Right renal cortex interstitium (tissue), 3 donors: ENCODE measurements around the gene GPER1. TPM values are rescaled to one million over a fixed set of nuclear protein-coding genes. Genes with fewer than 3 reads are reported as not detected.
"Not testable (repeated sequence)": the region's sequence is repeated elsewhere in the genome, so short reads cannot be mapped to it uniquely, and the experiment has no call there.

Experiments used
- DNase-seq, 3 donors: peaks; one replicate each; pipeline ENCODE4 v3.0.0-alpha.2; 2013; ENCODE audit warnings: low read depth in 3 of 3, low spot score in 2 of 3
- polyA plus RNA-seq, 3 donors: library from polyadenylated mRNA; unstranded; fragments of 120-200 nt; gene quantifications; one replicate each; pipeline ENCODE4 v1.2.1, GENCODE V29; 2013; ENCODE audit not compliant: insufficient read length in 3 of 3

The GPER1 gene
- polyA plus RNA-seq, 3 donors: 5.4 to 5.9 (median 5.5) TPM

DNA sequence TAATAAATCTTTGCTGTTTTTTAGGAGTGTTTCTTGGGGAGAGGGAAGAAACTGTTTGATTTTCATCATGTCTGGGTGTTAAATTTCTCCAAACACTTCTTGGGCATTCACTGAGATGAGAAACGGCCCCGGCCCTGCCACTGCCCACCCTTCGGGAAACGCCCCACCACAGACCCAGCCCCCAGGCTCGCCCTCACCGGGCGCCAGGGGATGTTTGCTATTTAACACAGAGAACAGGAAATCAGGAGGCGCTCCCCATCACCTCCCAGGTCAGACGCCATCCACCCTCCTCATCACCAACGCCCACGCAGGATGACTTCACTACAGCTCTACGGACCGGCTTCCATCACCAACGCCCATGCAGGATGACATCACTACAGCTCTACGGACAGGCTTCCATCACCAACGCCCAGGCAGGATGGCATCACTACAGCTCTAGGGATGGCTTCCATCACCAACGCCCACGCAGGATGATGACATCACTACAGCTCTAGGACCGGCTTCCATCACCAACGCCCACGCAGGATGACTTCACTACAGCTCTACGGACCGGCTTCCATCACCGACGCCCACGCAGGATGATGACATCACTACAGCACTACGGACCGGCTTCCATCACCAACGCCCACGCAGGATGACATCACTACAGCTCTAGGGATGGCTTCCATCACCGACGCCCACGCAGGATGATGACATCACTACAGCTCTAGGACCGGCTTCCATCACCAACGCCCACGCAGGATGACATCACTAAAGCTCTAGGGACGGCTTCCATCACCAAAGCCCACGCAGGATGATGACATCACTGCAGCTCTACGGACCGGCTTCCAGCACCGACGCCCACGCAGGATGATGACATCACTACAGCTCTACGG is 27.5 kb downstream of the GPER1 start:
- DNase-seq: not testable (repeated sequence)

DNA sequence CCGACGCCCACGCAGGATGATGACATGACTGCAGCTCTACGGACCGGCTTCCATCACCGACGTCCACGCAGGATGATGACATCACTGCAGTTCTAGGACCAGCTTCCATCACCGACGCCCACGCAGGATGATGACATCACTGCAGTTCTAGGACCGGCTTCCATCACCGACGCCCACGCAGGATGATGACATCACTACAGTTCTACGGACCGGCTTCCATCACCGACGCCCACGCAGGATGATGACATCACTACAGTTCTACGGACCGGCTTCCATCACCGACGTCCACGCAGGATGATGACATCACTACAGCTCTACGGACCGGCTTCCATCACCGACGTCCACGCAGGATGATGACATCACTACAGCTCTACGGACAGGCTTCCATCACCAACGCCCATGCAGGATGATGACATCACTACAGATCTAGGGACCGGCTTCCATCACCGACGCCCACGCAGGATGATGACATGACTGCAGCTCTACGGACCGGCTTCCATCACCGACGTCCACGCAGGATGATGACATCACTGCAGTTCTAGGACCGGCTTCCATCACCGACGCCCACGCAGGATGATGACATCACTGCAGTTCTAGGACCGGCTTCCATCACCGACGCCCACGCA is 28.6 kb downstream of the GPER1 start:
- not testable (repeated sequence) for DNase-seq

DNA sequence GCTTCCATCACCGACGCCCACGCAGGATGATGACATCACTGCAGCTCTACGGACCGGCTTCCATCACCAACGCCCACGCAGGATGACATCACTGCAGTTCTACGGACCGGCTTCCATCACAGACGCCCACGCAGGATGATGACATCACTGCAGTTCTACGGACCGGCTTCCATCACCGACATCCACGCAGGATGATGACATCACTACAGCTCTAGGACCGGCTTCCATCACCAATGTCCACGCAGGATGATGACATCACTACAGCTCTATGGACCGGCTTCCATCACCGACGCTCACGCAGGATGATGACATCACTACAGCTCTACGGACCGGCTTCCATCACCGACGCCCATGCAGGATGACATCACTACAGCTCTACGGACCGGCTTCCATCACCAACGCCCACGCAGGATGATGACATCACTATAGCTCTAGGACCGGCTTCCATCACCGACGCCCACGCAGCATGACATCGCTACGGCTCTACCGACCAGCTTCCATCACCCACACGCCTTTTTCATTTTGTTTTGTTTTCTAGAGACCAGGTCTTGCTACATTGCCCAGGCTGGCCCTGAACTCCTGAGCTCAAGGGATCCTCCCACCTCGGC is 29.5 kb downstream of the GPER1 start:
- DNase-seq: no peak

DNA sequence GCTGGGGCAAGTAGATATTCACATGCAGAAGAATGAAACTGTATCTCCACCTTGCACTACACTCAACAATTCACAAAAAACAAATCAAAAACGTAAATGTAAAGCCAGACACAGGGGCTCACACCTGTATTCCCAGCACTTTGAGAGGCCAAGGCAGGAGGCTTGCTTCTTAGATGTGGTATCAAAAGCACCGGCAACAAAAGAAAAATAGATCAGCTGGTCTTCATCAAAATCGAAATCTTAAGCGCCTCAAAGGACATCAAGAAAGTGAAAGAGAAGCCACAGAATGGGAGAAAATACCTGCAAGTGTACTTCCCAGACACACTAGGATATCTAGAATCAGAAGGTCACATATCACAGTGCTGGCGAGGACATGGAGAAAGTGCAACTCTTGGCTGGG is 31.3 kb downstream of the GPER1 start:
- DNase-seq: no peak

DNA sequence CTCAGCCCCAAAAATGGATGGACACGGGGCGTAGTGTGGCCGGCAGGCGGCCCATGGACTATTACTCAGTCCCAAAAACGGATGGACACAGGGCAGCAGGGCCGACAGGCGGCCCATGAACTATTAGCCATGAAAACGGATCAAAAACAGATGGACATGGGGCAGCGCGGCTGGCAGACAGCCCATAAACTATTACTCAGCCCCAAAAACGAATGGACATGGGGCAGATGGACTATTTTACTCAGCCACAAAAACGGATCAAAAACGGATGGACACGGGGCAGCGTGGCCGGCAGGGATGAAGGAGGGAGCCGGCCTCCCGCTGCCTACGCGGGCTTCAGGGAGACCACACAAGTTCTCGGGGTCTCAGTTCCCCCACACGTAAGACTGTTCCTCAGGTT is 32.9 kb downstream of the GPER1 start:
- no peak for DNase-seq

DNA sequence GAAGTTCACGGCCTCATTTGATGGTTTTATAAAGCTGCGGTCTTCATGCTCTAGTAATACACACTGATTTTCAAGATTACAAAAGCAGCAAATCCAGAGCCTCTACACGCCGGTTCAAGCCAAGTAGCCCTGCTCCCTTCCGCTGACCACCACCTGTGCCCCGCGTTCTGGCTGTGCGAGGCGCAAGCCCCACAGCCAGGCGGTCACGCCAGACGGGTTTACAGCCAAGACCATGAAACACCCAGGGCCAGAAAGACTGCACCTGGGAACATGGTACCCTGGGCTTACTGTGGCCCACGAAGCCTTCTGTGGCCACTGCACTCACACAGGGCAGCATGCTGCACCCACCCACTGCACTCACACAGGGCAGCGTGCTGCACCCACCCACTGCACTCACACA is 33.6 kb downstream of the GPER1 start:
- DNase-seq: no peak

DNA sequence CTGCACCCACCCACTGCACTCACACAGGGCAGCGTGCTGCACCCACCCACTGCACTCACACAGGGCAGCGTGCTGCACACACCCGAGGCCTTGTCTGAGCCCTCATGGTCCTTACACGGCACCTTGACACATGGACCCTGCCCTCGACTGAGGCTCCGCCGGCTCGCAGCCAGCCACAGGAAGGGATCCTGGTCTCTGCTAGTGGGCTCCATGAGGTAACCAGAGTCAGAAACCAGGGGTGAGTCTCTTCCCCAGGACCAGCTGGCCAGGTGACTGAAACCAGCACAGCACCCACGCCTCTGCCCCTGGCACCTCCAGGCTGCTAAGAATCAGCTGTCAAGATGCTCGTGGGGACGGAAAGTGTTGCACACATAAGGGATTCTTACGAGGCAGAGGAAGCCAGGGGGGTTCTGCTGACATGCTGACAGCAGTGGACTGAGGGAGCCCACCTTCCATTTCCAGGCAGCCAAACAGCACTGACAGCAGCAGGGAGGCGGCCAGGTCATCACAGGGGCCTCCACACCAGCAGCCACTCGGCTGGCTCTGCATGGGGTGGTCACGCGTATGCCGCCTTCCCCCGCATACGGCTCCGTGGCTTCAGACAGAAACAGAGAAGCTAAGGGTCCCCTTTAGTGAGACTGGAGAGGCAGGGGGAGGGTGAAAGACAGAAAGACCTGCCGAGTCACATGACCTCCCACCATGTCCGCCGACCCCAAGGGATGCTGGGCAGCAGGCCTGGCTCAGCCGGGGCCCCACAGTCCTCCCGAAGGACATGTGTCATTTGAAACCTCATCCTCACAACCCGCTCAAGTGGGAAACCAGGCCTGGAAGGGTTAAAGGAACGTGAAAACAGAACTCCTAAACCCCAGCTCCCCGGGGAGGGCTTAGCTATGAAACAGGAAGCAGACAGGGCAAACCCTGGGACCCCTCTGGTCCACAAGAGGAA is 34.2 kb downstream of the GPER1 start:
- DNase-seq: no peak

DNA sequence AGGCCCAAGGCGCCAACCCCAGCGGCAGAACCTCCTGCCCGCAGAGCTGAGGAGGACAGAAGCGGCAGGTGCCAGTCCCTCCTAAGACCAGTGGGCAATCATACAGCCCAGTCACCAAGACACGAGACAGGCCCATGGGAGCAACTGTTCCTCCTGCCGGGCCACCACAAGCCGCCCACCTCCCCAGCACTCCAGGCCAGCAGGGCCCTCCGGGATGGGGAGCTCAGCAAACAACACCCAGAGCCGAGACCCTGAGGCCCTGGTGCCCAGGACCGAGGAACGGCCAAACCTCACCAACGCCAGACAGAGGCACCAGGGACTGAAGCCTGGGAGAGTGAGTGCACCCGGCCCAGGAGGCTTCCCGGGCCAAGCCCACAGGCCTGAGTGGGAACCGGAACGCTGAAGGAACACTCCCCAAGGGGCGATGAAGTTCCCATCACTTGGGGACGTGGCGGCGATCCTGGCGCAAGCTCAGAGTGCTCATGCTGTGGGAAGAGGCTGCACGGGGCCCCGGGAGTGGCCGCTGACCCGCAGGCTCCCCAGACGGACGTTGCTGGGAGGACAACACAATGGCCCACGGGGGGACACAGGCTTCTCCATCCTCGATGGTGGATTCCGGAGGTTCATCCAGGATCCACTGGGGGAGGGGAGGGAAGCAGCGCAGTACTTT is 35.1 kb downstream of the GPER1 start:
- no peak for DNase-seq

DNA sequence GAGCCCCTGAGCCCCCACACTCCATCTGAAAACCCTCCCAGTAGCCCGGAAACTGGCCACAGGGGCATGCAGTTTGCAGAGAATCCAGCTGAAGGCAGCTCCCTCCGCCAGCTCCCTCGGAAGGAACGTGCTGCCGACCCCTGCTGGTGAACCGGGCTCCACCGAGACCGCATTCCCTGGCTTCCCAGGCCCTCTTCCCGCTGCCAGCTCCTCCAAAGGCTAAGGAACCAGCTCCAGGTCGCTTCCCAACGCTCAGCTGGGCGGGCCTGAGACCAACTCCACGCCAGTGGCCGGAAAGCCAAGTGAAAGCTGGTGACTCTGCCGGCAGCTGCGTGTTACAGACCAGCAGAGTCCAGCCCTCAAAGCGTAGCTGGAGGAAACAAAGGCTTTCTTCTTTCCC is 35.8 kb downstream of the GPER1 start:
- no peak for DNase-seq

DNA sequence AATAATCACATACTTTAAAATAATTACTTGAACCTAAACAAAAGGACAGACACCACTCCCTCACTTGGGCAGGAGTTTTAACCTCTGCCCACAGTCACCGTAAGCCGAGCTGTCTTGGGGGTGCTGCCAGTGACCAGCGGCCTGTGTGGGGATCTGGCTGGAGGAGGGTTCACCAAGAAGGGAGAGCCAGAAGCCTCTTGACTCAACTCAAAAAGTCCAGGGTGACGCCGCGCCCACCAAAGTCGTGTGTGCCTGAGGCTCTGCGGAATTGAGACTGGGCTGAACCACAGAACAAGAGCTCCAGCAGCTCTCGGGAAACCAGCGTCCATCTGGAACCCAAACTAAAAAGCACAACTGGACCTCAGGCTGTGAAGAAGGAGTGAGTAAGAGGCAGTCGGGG is 36.3 kb downstream of the GPER1 start:
- DNase-seq: no peak

DNA sequence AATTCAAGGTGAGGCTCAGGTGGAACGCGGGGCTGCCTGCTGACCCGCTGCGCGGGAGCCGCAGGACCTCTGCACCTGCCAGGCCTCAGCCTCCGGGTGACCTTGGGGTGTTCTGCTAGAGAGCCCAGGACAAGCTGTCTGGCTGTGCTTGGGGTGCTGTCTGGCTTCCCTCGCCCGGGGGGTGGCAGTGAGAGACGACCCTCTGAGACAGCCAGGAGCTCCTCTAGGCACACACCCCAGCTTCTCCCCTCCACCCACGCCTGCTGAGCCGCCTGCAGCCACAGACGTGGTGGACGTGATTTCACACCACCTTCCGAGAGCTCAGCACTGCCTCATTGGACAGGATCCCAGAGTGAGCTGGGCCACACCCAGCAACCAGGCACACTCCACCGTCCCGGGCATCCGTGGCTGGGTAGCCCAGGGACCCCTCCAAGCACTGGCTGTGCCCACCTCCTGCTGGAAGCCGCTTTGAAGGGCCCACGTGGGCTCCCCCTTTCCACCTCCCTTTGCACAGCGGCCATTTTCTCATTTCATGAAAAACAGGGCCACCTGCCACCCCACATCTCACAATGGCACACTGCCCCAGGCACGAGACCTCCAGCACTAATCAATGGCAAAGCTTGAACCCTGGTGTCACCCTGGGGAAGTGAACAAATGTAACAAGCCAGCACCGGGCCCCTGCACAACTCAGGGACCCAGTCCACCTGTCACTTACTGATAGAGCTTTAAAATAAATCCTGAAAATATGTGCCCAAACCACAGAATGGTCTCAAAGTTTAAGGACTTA is 37.1 kb downstream of the GPER1 start:
- DNase-seq: no peak

DNA sequence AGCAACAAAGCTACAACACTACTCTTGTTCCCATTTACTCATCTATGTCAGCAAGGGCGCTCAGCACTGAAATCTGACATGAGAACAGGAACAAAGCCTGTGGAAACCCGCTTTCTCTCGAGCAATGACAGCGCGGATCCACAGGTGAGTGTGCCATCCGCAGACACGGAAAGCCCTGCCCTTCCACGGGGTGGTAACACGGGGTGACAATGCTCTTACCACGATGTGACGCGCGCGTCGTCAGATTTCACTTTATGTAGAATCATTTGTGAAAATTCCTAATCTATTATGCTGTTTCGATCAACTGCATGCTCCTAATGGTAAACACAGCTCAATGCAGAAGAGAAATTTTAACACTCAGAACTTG is 37.7 kb downstream of the GPER1 start:
- DNase-seq: no peak

DNA sequence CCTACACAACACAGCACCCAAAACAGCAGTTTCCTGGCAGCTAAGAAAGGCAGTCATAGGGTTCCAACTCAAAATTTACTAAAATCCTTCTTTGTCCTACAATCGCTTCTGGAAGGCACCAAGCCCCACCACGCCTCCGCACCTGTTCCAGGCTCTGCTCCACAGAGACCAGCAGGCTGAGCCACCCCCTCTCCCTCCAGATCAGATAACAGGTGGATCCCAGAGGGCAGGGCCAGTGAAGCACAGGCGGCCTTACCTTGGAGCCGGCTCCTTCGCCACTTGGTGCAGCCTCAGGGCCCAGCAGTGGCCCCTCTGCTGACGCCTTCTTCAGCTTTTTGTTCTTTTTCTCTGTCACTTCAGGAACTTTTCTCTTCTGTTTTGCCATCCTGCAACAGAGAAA is 39.1 kb downstream of the GPER1 start:
- DNase-seq: no peak

DNA sequence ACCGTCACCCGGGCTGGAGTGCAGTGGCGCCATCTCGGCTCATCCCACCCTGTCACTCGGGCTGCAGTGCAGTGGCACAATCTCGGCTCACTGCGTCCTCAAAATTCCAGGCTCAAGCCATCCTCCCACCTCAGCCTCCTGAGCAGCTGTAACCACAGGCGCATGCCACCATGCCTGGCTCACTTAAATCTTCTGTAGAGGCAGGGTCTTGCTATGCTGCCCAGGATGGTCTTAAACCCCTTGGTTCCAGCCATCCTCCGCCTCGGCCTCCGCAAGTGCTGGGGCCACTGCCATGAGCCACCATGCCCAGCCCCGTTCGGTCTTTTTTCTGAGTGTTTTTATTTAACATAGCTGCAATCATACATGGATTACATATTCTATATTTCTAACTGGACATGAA is 41.5 kb downstream of the GPER1 start:
- DNase-seq: no peak

DNA sequence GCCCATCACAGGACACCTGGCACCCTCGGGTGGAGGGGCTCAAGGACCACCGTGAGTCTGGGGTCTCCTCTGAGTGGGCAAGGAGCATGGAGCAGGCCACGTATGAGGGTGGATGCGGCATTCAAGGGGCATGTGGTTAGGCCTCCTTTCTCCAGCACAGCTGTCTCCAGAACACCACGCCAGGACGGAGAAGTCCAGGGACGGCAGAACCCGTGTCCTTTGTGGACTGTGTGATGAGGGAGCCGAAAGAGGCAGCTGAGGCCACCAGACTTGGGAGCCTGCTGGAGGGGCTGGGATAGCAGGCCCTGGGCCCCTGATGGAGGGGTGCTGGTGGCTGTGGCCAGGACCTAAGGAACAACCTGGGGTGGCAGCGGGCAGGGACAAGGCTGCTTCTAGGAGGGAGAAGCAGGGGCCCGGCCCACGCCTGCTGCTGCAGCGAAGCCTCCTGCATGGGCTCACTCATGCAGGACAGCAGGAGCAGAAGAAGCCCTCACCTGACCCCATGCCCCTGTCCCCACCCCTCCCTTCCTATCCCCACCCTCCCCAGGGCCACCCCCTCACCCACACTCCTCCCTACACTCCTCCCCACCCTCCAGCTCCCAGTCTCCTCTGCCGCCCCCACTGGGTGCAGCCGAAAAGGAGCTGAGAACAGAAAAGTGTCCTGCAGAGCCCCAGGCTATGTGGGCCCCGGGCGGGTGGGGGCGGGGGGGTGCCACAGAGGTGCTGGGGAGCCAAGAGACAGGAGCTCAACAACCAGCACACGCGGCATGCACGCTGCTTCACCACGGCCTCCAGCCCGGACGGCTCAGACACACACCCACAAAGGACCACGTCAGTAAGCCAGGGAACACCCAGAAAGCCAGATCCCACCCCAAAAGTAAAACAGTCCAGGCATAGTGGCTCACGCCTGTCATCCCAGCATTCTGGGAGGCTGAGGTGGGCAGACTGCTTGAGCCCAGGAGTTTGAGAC is 42.4 kb downstream of the GPER1 start:
- no peak for DNase-seq

DNA sequence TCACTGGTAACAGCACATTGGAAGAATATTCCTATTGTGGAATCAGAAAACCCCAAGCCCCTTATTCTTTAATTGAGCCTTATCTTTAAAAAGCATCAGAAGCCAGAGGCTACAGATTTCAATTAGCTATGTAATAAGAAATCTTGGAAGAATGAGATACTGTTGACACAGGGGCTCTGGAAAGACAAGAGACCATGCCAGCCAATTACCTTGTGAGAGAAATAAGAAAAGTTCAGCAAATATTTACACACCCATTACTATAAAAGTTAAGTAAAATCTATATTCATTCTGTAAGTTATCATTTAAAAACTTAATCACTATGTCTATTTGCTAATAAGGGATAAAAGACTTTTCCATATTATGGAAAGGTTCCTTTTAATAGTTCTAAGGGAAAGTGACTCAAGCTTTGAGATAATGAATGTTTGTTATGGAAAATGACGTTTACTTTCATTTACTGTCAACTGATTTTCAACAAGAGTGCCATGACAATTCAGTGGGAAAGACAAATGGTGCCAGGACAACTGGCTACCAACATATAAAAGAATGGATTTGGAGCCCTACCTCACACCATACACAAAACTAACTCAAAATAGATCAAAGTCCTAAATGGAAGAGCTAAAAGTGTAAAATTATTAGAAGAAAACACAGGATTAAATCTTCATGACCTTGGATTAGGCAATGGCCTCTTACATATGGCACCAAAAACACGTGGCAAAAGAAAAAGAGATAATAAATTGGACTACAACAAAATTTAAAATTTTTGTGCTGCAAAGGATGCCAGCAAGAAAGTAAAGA is 43.8 kb downstream of the GPER1 start:
- DNase-seq: no peak

DNA sequence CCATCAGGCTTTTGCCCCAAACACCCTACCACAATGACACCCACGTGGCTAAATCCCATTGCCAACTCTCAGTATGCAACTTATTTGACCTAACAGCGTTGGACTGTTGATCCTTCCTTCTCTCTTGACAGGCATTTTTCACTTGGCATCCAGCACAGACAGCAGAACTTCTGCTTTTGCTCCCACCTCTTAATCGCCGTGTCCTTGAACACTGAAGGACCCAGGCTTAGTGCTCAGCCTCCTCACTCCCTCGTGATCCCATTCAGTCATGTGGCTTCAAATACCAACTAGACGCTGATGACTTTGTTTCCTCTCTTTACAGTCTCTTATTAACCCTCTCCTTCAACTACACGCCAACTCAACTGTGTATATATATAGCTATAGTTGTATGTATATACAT is 47.0 kb downstream of the GPER1 start:
- no peak for DNase-seq
